Keratinocyte (primary cell): ENCODE results near the gene JMJD1C. TPM values are rescaled to one million over a fixed set of nuclear protein-coding genes. Genes with fewer than 3 reads are reported as not detected.

Experiments used
- DNase-seq: peaks from one replicate; pipeline ENCODE4 v3.0.0-alpha.2; 2011; ENCODE audit warnings: low read depth, missing footprints, low spot score
- FAIRE-seq: peaks from 2 replicates; lab custom pipeline; 2011; peaks lifted over from hg19 to GRCh38; lab: Jason Lieb, UNC
- H2AFZ ChIP-seq: 2 replicates; pipeline ENCODE4 v1.6.0; 2012; ENCODE audit warnings: low read length, control low read depth, inconsistent platforms; ENCODE audit not compliant: control insufficient read depth
- H3K27ac ChIP-seq: 2 replicates; pipeline ENCODE4 v1.5.1; 2011; ENCODE audit warnings: low read length; ENCODE audit not compliant: control insufficient read depth, insufficient read depth
- H3K27me3 ChIP-seq: 3 replicates; pipeline ENCODE4 v1.6.0; 2011; ENCODE audit warnings: low read length; ENCODE audit not compliant: control insufficient read depth, insufficient read depth; ENCODE audit errors: extremely low read depth
- H3K36me3 ChIP-seq, 2 experiments: 2 replicates in 1 of 2; 3 replicates in 1 of 2; pipeline ENCODE4 v1.5.1; 2011; ENCODE audit warnings: low read length in 2 of 2, mild to moderate bottlenecking in 1 of 2; ENCODE audit not compliant: control insufficient read depth in 2 of 2, insufficient read depth in 2 of 2; ENCODE audit errors: extremely low read depth in 1 of 2
- H3K4me1 ChIP-seq: 3 replicates; pipeline ENCODE4 v1.5.1; 2011; ENCODE audit warnings: low read length; ENCODE audit not compliant: control insufficient read depth, insufficient read depth; ENCODE audit errors: extremely low read depth
- H3K4me2 ChIP-seq: 3 replicates; pipeline ENCODE4 v1.6.0; 2011; ENCODE audit warnings: low read depth, low read length; ENCODE audit not compliant: control insufficient read depth, insufficient read depth; ENCODE audit errors: extremely low read depth
- H3K4me3 ChIP-seq, 3 experiments: fragments of 200-600 bp in 1 of 3; sonication (generic) in 1 of 3; 2 replicates in 2 of 3; 3 replicates in 1 of 3; pipeline ENCODE4 v1.5.1; 2011 to 2016; ENCODE audit warnings: low read length in 3 of 3, mild to moderate bottlenecking in 3 of 3, control low read depth in 2 of 3, inconsistent platforms in 1 of 3, low read depth in 1 of 3, mixed read lengths in 1 of 3, mixed run types in 1 of 3, moderate library complexity in 1 of 3; ENCODE audit not compliant: control insufficient read depth in 2 of 3, insufficient read depth in 2 of 3; ENCODE audit errors: extremely low read depth in 1 of 3
- H3K79me2 ChIP-seq: 2 replicates; pipeline ENCODE4 v1.6.0; 2012; ENCODE audit warnings: low read length; ENCODE audit not compliant: control insufficient read depth, insufficient read depth
- H3K9ac ChIP-seq: 3 replicates; pipeline ENCODE4 v1.6.0; 2011; ENCODE audit warnings: low read length; ENCODE audit not compliant: control insufficient read depth, insufficient read depth; ENCODE audit errors: extremely low read depth
- H3K9me1 ChIP-seq: 3 replicates; pipeline ENCODE4 v1.6.0; 2011; ENCODE audit warnings: low read length; ENCODE audit not compliant: control insufficient read depth, insufficient read depth; ENCODE audit errors: extremely low read depth
- H3K9me3 ChIP-seq: 2 replicates; pipeline ENCODE4 v1.5.1; 2012; ENCODE audit warnings: low read depth, low read length; ENCODE audit not compliant: control insufficient read depth
- H4K20me1 ChIP-seq: 3 replicates; pipeline ENCODE4 v1.6.0; 2011; ENCODE audit warnings: low read length; ENCODE audit not compliant: control insufficient read depth, insufficient read depth; ENCODE audit errors: extremely low read depth
- EZH2 ChIP-seq: IDR thresholded peaks from one replicate; pipeline ENCODE4 v1.6.1; 2012; ENCODE audit warnings: inconsistent platforms, mild to moderate bottlenecking, low read length, moderate library complexity
- dilution Hi-C: fragments of 300-500 bp; cut with MboI; formaldehyde crosslinking; loops from one replicate; pipeline ENCODE4 v1.7.0; 2020; ENCODE audit warnings: low sequenced_read_pairs; ENCODE audit not compliant: extremely low pct_ligation_motif_present
- polyA plus RNA-seq, 5 experiments: library from polyadenylated mRNA; depleted of rRNA in 3 of 5; stranded (reverse) in 3 of 5; stranded (forward) in 1 of 5; unstranded in 1 of 5; fragments of >200 nt; gene quantifications; 1 replicate in 1 of 5; 2 replicates in 3 of 5; 3 replicates in 1 of 5; pipeline versions ENCODE4 v1.2.1 to v1.2.3, GENCODE V29; 2011 to 2012; ENCODE audit warnings: missing spikeins in 2 of 5, low read depth in 1 of 5, low replicate concordance in 1 of 5
- TF ChIP-seq, protein P1 (sequence below), 3 experiments: IDR thresholded peaks in 1 of 3; conservative IDR thresholded peaks in 1 of 3; optimal IDR thresholded peaks in 1 of 3; 2 replicates in 2 of 3; 3 replicates in 1 of 3; pipeline versions ENCODE3 to v1.5.1; 2011; ENCODE audit warnings: low read length in 3 of 3, mild to moderate bottlenecking in 3 of 3, moderate library complexity in 2 of 3, control low read depth in 1 of 3, inconsistent platforms in 1 of 3; ENCODE audit not compliant: insufficient read depth in 2 of 3; ENCODE audit errors: extremely low read depth in 1 of 3

JMJD1C gene
- polyA plus RNA-seq, 1 donor (not counting 4 experiments of a cell fraction or from before 2014, with no cell fraction given): 38.2 TPM

DNA sequence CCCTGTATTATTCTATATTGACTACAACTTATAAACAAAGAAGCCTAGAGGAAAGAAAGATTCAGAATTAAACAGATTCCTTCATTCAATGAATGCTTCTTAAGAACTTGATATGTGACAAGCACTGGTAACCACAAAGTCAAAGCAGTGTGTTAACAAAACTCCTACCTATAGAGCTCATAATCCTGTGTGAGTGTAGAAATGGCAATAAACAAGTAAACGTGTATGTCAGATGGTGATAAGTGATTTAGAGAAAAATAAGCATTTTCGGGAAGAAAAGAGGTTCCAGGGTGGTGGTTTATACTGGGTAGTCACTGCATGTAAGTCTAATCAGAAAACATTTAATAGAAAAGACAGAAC lies 141.3 kb downstream of the JMJD1C start:
- H3K36me3 ChIP-seq: no peaks in the 10 kb centered on the region
- TF ChIP-seq, protein P1, sequence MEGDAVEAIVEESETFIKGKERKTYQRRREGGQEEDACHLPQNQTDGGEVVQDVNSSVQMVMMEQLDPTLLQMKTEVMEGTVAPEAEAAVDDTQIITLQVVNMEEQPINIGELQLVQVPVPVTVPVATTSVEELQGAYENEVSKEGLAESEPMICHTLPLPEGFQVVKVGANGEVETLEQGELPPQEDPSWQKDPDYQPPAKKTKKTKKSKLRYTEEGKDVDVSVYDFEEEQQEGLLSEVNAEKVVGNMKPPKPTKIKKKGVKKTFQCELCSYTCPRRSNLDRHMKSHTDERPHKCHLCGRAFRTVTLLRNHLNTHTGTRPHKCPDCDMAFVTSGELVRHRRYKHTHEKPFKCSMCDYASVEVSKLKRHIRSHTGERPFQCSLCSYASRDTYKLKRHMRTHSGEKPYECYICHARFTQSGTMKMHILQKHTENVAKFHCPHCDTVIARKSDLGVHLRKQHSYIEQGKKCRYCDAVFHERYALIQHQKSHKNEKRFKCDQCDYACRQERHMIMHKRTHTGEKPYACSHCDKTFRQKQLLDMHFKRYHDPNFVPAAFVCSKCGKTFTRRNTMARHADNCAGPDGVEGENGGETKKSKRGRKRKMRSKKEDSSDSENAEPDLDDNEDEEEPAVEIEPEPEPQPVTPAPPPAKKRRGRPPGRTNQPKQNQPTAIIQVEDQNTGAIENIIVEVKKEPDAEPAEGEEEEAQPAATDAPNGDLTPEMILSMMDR (optimal IDR thresholded peaks at IDR 0.05 in 1 of 3, IDR thresholded peaks at IDR 0.05 in 1 of 3, conservative IDR thresholded peaks at IDR 0.05 in 1 of 3; ENCODE audit: extremely low read depth in 1 of 3, insufficient read depth in 2 of 3, low read length in 3 of 3): no peak
- no peak for TF ChIP-seq EZH2
- H3K4me2 ChIP-seq: no peak overlapping the region
- H3K79me2 ChIP-seq: peaks cover 24% of the 10 kb centered on the region
- DNase-seq (no peak), FAIRE-seq (no peak)
- H3K4me3 ChIP-seq: no peak overlapping the region
- H3K9me3 ChIP-seq: no peaks in the 10 kb centered on the region
- H3K27ac ChIP-seq: no peak overlapping the region
- no peak overlapping the region for H2AFZ ChIP-seq
- no peaks in the 10 kb centered on the region for H3K27me3 ChIP-seq
- no peak overlapping the region for H3K9ac ChIP-seq
- H4K20me1 ChIP-seq: no peaks in the 10 kb centered on the region
- dilution Hi-C loops: no loop called here
- no peaks in the 10 kb centered on the region for H3K4me1 ChIP-seq
- no peaks in the 10 kb centered on the region for H3K9me1 ChIP-seq

DNA sequence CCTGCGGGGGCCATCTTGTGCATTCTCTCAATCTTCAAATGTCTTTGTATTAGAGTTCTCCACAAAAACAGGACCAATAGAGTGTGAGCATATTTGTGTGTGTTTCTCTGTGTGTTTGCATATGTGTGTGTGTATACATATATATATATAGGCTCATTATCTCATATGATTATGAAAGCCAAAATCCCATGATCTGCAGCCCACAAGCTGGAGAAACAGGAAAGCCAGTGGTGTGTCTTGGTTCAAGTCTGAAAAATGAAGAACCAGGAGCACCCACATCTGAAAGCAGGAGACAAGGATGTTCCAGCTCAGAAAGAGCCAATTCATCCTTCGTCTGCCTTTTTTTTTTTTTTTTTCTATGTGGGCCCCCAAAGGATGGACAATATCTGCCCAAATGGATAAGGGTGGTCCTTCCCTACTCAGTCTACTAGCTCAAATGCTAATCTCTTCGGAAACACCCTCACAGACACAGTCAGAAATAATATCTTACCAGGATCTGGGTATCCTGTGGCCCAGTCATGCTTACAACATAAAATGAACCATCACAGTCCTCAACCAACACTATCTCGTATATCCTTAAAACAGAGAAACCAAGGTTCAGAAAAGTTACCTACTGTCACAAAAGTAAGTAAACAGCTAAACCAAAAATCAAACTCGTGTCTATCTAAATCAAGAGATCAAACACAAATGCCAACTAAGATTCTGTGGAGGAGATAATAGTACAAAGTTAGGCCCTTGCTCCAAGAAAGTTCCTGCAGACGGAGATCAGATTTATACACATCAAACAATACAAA lies 141.9 kb downstream of the JMJD1C start:
- peaks cover 24% of the 10 kb centered on the region for H3K79me2 ChIP-seq
- H3K9ac ChIP-seq: no peak overlapping the region
- H3K4me3 ChIP-seq: no peak overlapping the region
- DNase-seq: no peak
- no peaks in the 10 kb centered on the region for H3K9me3 ChIP-seq
- H3K27ac ChIP-seq: no peak overlapping the region
- no peak for FAIRE-seq
- no peaks in the 10 kb centered on the region for H4K20me1 ChIP-seq
- TF ChIP-seq, protein P1 (optimal IDR thresholded peaks at IDR 0.05 in 1 of 3, IDR thresholded peaks at IDR 0.05 in 1 of 3, conservative IDR thresholded peaks at IDR 0.05 in 1 of 3; ENCODE audit: extremely low read depth in 1 of 3, insufficient read depth in 2 of 3, low read length in 3 of 3): no peak
- no peak for TF ChIP-seq EZH2
- no peak overlapping the region for H3K4me2 ChIP-seq
- dilution Hi-C loops: no loop called here
- H2AFZ ChIP-seq: no peak overlapping the region
- H3K4me1 ChIP-seq: no peaks in the 10 kb centered on the region
- H3K36me3 ChIP-seq: no peaks in the 10 kb centered on the region
- no peaks in the 10 kb centered on the region for H3K9me1 ChIP-seq
- H3K27me3 ChIP-seq: no peaks in the 10 kb centered on the region
